K562 (cell line): ENCODE data around the gene SCYL1. TPM values are rescaled to one million over a fixed set of nuclear protein-coding genes. Genes with fewer than 3 reads are reported as not detected.

Experiments used
- BCL6 ChIP-seq: fragments of 250-450 bp; sonication (Bioruptor Pico); IDR thresholded peaks from 2 replicates; pipeline ENCODE4 v1.4.0; 2020
- ETS1 ChIP-seq: conservative IDR thresholded peaks from 2 replicates; pipeline ENCODE4 v1.6.1; 2011; ENCODE audit warnings: low read depth, mild to moderate bottlenecking, low read length; ENCODE audit not compliant: control insufficient read depth
- FIP1L1 ChIP-seq: fragments of 200-400 bp; formaldehyde crosslinking; IDR thresholded peaks from 2 replicates; pipeline ENCODE4 v1.6.1; 2018; ENCODE audit warnings: mild to moderate bottlenecking, low read depth, low read length; ENCODE audit not compliant: poor library complexity, severe bottlenecking
- HMG20B ChIP-seq: fragments of 250-450 bp; sonication (Bioruptor Pico); IDR thresholded peaks from 2 replicates; pipeline ENCODE4 v1.5.0; 2021; ENCODE audit warnings: mild to moderate bottlenecking
- HNRNPL ChIP-seq: fragments of 200-400 bp; formaldehyde crosslinking; IDR thresholded peaks from 2 replicates; pipeline ENCODE4 v1.6.1; 2017; ENCODE audit warnings: low read depth, mild to moderate bottlenecking, low read length
- MCM3 ChIP-seq: fragments of 450-650 bp; IDR thresholded peaks from 2 replicates; pipeline ENCODE4 v1.6.1; 2016
- MGA ChIP-seq: fragments of 450-650 bp; IDR thresholded peaks from 2 replicates; pipeline ENCODE4 v1.6.1; 2016; ENCODE audit warnings: mild to moderate bottlenecking, moderate library complexity
- NFXL1 ChIP-seq: fragments of 450-650 bp; formaldehyde crosslinking; IDR thresholded peaks from 2 replicates; pipeline ENCODE4 v1.4.0; 2021; ENCODE audit warnings: mild to moderate bottlenecking
- NRF1 ChIP-seq, 2 experiments: fragments of 450-650 bp; IDR thresholded peaks in 1 of 2; conservative IDR thresholded peaks in 1 of 2; 2 replicates each; pipeline ENCODE4 v1.6.1; 2014; ENCODE audit warnings: mild to moderate bottlenecking in 2 of 2
- SMC3 ChIP-seq: conservative IDR thresholded peaks from 2 replicates; pipeline ENCODE4 v1.6.1; 2011; ENCODE audit warnings: low read depth, low read length, improper control_type of control experiment; ENCODE audit not compliant: insufficient read depth
- SPI1 ChIP-seq: IDR thresholded peaks from 2 replicates; pipeline ENCODE4 v1.6.1; 2011; ENCODE audit warnings: low read depth, low read length, control low read depth, borderline replicate concordance
- TEAD1 ChIP-seq, 2 experiments: fragments of 450-650 bp in 1 of 2; sonication (generic) in 1 of 2; formaldehyde crosslinking; IDR thresholded peaks; 2 replicates each; pipeline versions ENCODE4 v1.4.0 to v1.8.0; 2020 to 2022; ENCODE audit warnings: mild to moderate bottlenecking in 2 of 2, missing genetic modification reagents in 1 of 2
- ZNF512 ChIP-seq: IDR thresholded peaks from 2 replicates; pipeline ENCODE4 v1.6.1; 2016; ENCODE audit warnings: missing genetic modification characterization, missing compliant biosample characterization
- polyA plus RNA-seq, 8 experiments: library from polyadenylated mRNA; depleted of rRNA in 4 of 8; stranded (reverse) in 5 of 8; unstranded in 3 of 8; fragments of >200 nt; fragmentation: Nextera tagmentation in 2 of 8; fragmentation: Illumina TruSeq in 1 of 8; extraction: Ambion mirVana in 2 of 8; extraction: Trizol in 1 of 8; gene quantifications; 2 replicates each; pipeline versions ENCODE4 v1.2.1 to v1.2.3, GENCODE V29; 2011 to 2014; ENCODE audit warnings: inconsistent platforms in 1 of 8, missing spikeins in 1 of 8
- total RNA-seq, 7 experiments: library from RNA; depleted of rRNA in 6 of 7; stranded (reverse); fragments of >200 nt in 6 of 7; fragmentation: Illumina TruSeq in 2 of 7; extraction: Trizol in 2 of 7; gene quantifications; 2 replicates each; pipeline versions ENCODE4 v1.2.1 to v1.2.3, GENCODE V29; 2011 to 2021; ENCODE audit warnings: low replicate concordance in 1 of 7
- TF ChIP-seq, protein P1 (sequence below): fragments of 250-450 bp; sonication (Bioruptor Pico); IDR thresholded peaks from 2 replicates; pipeline ENCODE4 v1.8.0; 2021; ENCODE audit warnings: moderate library complexity, mild to moderate bottlenecking, inconsistent platforms
- TF ChIP-seq, protein P2 (sequence below): fragments of 250-450 bp; sonication (Bioruptor Pico); IDR thresholded peaks from 2 replicates; pipeline ENCODE4 v1.6.1; 2021; ENCODE audit warnings: mild to moderate bottlenecking

Gene SCYL1
- total and polyA plus RNA-seq, 9 of the 15 experiments (the other 6 are each of a cell fraction or from before 2014, with no cell fraction given): 1.9 to 145 (median 57.6) TPM

- TF ChIP-seq MGA (no peak), NRF1 (conservative IDR thresholded peaks at IDR 0.05 in 1 of 2, IDR thresholded peaks at IDR 0.05 in 1 of 2) (no peak), HMG20B (CRISPR knock-in tag) (no peak), ZNF512 (tag) (no peak), SPI1 (no peak), SMC3 (no peak), HNRNPL (0 out of 2 replicates have a peak, but pooled peaks have one; percentile 52), ETS1 (no peak), NFXL1 (CRISPR knock-in tag) (no peak), FIP1L1 (no peak), BCL6 (CRISPR knock-in tag) (no peak), TEAD1 (CRISPR knock-in tag; IDR thresholded peaks at IDR 0.05) (peak in 1 of 2 experiments; percentile 1; a peak in 1 of 4 replicates), MCM3 (no peak)
- TF ChIP-seq, protein P1, sequence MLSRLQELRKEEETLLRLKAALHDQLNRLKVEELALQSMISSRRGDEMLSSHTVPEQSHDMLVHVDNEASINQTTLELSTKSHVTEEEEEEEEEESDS: no peak
- TF ChIP-seq, protein P2, sequence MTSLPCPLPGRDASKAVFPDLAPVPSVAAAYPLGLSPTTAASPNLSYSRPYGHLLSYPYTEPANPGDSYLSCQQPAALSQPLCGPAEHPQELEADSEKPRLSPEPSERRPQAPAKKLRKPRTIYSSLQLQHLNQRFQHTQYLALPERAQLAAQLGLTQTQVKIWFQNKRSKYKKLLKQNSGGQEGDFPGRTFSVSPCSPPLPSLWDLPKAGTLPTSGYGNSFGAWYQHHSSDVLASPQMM (CRISPR knock-in tag): no peak
Measured at GRCh38 chr11:65501186-65501471, 23.8 kb upstream of the SCYL1 start (continued).
